Hematopoietic multipotent progenitor cell treated with erythropoietin and hydrocortisone succinate and interleukin-3 and kit ligand, for 17 days (in vitro differentiated cells): Measurements from ENCODE around the gene B4GALT2.

ENCODE experiments used
- DNase-seq: peaks from one replicate; pipeline ENCODE4 v3.0.0-alpha.2; 2015; ENCODE audit warnings: low spot score

Gene B4GALT2, protein sequence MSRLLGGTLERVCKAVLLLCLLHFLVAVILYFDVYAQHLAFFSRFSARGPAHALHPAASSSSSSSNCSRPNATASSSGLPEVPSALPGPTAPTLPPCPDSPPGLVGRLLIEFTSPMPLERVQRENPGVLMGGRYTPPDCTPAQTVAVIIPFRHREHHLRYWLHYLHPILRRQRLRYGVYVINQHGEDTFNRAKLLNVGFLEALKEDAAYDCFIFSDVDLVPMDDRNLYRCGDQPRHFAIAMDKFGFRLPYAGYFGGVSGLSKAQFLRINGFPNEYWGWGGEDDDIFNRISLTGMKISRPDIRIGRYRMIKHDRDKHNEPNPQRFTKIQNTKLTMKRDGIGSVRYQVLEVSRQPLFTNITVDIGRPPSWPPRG

DNA sequence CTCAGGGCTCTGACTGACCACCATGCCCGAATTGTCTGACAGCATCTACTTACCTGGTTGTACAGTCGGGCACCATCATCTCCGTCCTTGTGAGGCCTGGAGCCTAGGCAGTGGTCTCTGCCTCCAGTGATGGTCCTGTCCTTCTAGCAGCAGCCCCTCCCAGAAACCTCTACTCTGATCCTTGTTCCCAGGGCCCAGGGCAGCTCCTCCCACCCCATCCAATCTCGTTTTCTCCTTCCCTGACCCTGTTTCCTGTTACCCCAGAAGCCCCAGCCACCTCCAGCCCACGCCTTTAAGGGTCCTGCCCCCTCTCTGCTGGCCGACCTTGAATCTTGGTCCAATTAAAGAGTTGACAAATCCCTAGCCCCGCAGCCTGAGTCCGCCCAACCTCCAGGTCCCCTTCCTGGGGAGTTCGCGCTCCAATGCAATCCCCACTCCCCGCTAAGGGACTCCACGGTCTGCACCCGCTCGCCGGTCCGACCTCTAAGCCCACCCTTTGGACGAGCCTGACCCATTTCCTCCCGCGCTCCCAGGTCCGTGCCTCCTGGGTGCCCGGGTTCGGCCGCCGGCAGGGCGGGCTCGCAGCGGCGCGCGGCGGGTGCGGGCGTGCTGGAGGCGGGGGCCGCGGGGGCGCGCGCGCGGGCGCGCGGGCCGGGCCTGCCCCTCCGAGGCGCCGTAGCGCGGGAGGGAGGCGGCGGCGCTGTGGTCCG is at the start of gene B4GALT2:
Gene B4GALT2, plus strand, starts transcription at position 660 of the 710 bp plus-strand sequence. CDS start 1,951 bp downstream, outside the sequence.
- peak; percentile 29 for DNase-seq

DNA sequence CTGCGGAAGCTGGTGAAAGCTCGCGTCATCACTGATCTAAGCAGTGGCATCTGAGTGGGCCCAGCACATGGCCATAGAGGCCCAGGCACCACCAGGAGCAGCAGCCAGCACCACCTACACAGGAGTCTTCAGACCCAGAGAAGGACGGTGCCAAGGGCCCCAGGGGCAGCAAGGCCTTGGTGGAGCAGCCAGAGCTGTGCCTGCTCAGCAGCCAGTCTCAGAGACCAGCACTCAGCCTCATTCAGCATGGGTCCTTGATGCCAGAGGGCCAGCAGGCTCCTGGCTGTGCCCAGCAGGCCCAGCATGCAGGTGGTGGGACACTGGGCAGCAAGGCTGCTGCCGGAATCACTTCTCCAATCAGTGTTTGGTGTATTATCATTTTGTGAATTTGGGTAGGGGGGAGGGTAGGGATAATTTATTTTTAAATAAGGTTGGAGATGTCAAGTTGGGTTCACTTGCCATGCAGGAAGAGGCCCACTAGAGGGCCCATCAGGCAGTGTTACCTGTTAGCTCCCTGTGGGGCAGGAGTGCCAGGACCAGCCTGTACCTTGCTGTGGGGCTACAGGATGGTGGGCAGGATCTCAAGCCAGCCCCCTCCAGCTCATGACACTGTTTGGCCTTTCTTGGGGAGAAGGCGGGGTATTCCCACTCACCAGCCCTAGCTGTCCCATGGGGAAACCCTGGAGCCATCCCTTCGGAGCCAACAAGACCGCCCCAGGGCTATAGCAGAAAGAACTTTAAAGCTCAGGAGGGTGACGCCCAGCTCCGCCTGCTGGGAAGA is 48.7 kb upstream of the B4GALT2 start:
- peak; percentile 37 for DNase-seq

DNA sequence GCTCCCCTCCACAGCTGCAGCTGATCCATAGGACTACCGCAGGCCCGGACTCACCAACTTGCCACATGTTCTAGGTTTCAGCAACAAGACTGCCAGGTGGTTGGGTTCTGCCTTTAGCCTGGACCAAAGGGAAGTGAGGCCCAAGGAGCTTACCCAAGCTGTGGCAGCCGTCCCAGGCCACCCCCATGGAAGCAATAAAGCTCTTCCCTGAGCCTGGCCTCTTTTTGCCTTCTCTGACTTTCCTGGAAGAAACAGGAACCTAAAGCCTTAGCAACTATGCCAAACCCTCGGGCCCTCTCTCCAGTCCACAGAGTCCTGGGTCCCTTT is 48.1 kb upstream of the B4GALT2 start:
- DNase-seq = no peak

DNA sequence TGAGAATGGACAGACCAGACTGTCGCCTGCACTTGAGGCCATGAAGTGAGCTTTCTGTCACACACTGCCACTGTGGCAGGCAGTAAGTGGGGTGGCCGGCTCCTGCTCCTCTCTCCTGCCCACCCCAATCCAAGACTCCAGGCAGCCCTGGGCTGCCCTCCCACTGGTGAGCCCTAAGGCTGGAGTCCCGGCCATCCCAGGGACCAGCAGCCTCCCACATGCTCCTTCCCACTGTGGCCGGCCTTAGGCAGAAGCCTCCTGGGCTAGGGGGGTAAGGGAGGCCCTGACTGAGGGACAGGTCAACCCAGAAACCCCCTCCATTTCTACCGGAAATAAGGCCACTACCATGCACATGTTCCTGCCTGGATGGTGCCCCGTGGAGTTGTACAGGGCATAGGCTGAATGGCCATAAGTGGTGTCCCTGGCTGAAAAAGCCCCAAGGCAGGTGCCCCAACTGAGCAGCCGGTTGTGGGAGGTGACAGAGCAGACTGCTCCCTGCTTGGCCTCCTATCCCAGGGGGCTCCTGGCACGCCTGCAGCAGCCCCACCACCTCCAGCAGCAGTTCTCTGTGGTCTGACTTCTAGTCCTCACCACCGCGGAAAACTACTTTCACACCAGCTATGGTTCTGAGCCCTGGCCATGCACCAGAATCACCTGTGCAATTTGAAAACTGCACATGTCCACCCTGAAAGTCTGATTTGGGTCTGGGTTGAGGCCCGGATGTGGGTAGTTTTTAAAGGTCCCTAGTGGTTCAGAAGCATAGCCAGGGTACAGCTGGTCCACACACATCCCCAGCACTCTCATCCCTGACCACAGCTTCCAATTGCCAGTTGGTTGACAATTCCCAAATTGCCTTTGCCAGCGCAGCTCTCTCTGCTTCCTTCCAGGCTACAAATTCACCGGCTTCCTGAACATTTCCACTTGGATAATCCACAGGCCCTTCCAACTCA is 47.0 kb upstream of the B4GALT2 start:
- DNase-seq = no peak

DNA sequence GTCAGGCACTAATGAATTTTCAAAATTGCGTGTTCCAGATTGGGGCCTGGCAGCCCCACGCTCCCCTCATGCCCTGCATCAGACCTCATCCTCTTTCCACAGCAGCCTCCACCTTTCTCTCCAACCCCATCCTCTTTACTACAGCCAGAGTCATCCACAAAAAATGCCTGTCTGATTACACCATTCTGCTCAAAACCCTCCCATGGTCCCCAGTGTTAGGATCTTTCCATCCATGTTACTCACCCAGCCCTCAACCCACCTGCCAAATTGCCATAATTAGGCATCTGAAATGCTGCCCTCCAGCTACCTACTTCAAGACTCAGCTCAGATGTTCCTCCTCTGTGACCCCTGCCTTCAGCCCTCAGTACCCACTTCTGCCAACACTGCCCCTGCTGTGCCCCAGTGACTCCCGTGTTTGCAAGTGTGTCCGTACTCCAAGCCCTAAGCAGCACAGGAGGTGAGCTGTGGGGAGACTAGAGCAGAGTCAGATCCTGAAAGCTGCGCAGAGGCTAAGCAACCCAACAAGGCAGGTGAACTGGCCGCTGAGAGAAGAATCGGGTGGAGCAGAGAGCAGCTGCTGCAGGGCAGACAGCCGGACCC is 46.1 kb upstream of the B4GALT2 start:
- no peak for DNase-seq

DNA sequence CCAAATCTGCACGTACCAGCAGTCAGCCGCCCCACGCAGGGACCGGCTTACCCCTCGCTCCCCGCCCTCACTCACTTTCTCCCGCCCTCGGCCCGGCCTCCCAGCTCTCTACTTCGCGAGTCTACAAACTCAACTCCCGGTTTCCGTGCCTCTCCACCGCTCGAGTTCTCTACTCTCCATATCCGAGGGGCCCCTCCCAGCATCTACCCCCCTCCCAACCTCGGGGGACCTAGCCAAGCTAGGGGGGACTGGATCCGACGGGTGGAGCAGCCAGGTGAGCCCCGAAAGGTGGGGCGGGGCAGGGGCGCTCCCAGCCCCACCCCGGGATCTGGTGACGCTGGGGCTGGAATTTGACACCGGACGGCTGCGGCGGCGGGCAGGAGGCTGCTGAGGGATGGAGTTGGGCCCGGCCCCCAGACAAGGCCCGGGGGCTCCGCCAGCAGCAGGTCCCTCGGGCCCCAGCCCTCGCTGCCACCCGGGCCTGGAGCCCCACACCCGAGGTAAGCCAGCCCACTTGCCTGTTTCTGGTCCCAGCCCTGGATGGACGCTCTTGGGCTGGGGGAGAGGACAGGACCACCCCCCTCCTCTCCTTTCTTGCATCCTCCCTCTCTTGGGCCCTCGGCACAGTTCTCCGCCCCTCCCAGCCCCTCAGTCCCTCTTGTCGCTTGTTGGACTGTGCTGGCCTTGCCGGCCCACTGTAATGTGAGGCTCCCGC is 45.5 kb upstream of the B4GALT2 start, which contains the start of gene ARTN:
Gene ARTN, plus strand, starts transcription at position 416 of the 715 bp plus-strand sequence. CDS start 1,856 bp downstream, outside the sequence.
- DNase-seq = no peak

DNA sequence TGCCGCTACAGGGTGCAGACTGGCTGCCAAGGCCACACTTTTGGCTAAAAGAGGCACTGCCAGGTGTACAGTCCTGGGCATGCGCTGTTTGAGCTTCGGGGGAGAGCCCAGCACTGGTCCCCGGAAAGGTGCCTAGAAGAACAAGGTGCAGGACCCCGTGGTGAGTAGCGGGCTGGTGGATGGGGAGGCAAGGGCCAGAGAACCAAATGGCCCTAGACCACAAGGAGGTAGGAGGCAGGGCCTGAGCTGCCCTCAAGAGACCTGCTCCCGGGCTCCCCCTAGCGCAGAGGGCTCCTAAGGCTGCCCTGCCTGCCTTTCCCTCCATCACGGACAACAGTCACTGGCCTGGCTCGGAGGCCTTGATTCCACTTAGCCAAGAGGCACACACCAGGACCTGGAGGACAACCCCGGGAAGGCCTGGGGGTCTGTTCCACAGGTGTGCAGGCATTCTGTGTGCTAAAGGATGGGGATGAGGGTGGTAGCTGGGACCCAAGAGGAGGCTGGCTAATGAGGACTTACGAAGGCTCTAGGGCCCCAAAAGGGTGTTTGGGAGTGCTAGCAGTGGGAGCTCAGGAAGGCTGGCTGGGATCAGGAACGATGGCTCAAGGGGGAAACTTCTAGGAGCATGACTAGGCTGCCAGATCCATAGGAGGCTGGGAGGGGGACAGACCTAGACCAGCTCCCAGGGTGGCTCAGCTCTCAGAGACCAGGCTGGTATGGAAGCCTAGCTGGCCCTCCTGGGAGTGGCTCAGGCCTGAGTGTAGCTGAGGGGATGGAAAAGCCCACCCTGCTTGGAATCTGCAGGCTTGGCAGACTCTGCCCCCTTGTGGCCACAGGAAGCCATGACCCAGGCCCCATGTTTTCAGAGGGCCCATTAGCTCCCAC is 44.7 kb upstream of the B4GALT2 start:
- peak; percentile 71 for DNase-seq

DNA sequence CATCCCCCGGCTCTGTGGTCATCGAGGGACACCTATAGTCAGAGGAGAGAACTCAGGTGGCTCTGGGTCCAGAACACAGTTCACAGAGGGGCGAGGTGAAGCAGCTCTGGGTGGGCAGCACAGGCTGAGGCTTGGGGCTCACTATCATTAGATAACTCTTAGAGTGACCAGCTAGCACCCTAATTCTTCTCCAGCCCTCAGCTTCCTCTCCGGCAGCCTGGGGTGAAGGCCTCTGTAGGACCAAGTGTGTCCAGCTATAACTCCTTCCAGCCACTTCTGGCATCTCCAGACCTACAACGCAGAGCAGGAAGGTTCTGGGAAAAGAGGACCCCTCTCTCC is 44.1 kb upstream of the B4GALT2 start:
- no peak for DNase-seq

DNA sequence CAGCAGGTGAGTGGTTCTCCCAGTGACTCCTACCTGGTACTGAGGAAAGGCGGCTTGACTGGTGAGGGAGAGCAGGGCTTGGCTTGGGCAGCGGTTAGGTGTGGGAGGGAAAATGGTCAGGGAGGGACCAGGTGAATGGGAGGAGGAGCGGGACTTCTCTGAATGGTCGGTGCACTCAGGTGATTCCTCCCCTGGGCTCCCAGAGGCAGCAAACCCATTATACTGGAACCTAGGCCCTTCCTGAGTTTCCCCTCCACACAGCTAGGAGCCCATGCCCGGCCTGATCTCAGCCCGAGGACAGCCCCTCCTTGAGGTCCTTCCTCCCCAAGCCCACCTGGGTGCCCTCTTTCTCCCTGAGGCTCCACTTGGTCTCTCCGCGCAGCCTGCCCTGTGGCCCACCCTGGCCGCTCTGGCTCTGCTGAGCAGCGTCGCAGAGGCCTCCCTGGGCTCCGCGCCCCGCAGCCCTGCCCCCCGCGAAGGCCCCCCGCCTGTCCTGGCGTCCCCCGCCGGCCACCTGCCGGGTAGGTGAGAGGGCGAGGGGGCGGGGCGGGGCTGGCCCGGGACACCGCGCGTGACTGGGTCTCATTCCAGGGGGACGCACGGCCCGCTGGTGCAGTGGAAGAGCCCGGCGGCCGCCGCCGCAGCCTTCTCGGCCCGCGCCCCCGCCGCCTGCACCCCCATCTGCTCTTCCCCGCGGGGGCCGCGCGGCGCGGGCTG is 43.1 kb upstream of the B4GALT2 start:
- no peak for DNase-seq

DNA sequence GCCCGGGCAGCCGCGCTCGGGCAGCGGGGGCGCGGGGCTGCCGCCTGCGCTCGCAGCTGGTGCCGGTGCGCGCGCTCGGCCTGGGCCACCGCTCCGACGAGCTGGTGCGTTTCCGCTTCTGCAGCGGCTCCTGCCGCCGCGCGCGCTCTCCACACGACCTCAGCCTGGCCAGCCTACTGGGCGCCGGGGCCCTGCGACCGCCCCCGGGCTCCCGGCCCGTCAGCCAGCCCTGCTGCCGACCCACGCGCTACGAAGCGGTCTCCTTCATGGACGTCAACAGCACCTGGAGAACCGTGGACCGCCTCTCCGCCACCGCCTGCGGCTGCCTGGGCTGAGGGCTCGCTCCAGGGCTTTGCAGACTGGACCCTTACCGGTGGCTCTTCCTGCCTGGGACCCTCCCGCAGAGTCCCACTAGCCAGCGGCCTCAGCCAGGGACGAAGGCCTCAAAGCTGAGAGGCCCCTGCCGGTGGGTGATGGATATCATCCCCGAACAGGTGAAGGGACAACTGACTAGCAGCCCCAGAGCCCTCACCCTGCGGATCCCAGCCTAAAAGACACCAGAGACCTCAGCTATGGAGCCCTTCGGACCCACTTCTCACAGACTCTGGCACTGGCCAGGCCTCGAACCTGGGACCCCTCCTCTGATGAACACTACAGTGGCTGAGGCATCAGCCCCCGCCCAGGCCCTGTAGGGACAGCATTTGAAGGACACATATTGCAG is 42.4 kb upstream of the B4GALT2 start:
- no peak for DNase-seq

DNA sequence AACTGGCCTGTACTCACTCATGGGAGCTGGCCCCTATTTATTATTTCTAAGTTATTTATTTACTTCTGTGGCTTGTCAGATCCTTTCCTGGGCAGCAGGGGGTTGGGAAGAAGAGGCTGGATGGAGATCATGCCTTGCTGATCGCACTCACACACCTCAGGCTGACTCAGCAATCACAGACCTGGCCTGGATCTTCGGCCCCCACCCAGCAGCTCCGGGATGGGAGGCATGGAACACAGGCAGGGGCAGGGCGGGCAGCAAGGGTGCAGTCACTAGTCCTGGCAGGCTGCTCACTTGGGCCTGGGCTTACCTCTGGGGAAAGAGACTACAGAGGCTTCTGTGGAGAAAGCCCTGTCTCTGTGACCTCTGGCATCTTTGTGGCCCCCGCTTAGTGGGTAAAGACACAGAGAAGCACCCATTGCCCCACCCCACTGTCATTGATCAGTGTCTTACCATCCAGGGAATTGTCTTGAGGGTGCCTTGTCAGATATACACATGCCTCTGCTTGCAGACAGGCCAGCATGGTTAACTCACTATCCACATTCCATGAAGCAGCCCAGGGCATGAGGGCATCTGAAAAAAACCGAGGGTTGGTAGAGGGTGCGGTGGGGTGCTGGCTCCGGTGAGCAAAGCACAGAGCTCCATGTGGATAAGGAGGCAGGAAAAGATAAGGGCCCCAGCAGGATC is 41.7 kb upstream of the B4GALT2 start:
- no peak for DNase-seq

DNA sequence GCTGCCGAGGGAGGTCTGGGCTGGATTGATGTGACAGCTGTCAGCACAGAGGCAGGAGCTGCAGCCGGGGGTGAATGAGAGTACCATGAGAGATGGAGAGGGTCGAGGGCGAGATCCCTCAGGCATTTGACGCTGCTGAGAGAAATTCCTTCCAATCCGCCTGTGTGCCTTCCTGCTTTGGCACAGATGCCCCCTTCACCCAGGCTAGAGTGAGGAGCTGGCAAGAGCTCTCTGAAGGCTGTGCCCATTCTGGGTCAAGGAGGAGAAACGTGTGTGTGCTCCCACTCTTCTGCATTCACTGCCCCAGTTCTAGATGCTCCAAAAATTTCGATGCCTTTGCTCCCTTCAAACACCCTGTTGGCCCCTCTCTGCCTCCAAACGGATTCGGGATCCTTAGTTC is 40.6 kb upstream of the B4GALT2 start:
- no peak for DNase-seq

DNA sequence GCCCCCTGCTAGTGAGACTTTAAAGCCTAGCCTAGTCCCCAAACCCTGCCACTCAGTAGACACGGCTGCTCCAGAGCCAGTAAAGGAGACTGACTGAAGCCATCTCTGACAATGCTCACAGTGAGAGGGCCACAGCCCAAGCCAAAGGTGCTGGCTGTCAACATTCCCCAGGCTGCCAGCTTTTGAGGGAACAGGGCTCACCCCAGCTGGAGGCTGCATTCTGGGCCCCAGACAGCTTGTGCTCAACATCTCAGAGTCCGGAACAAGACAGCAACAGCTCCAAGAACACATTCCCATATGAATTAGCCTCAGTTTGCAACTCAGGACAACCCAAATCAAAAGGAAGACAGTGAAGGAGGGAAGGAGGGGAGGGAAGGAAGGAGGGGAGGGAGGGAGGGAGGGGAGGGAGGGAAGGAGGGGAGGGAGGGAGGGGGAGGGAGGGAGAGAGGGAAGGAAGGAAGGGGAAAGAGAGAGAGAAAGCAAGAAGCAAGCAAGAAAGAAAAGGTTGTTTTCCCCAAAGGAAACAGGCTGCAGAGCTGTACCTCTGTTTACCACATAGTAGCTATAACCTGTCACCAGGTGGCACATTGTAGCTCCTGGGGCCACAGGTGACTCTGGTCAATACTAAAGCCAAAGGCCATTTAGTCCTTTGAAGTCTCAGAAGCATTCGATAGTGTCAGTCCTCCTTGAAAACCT is 40.0 kb upstream of the B4GALT2 start:
- DNase-seq = no peak

DNA sequence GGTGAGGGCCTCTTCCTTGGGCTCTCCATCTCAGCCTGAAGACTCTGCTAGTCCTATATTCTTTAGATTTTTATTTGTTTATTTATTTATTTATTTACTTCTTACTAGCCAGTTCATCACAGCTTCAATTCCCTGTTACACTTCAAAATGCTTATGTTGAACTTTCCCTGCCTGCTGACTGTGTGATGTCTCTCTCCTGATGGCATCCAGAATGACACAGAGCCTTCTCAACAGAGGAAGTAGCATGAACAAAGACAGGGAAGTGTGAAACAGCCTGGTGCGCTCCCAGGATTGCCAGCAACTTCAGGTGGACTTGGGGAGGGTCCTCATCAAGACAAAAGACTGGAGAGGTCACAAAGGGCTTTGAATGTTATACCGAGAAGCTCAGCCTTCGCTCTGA is 36.6 kb upstream of the B4GALT2 start:
- no peak for DNase-seq

DNA sequence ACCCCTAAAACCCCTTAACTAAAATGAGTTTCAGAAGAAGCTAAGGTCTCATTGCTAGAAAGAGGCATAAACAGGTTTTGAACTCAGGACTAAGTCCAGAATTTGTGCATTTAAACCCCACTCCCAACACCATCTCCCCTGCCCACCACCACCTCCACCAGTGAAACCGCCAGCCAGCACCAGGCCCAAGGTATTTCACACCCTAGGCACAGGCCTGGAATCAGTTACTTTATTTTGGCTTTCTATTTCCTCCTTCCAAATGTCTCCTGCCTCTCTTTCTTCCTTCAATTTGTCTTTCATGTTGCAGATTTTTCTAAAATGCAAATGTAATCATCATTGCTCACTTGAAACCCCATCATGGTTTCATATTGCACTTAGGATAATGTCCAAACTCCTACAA is 34.1 kb upstream of the B4GALT2 start:
- no peak for DNase-seq

DNA sequence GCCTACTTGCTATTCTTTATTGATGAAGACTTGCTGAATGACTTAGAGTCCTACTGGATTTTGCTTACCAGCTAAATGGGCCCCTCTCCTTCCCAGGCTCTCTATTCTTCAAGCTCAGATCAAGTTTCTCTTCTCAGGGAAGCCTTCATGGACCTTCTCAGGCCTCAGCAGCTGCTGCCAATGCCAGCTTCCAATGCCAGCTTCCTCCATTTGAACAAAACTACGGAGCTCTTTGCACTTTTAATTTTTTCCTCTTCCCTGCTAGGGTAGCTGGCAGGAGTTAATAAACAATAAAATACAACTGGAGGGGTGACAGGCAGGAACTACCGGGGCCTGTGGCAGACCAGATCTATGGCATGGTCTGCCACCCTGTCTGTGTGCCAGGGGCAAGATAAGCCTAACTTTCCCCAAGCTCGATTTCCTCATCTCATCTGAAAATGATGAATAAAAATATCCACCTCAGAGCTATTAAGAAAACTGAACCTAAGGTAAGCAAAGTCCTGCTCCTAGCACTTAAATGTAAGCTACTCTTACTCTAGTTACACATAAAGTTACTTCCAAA is 33.3 kb upstream of the B4GALT2 start:
- no peak for DNase-seq
